Measurements from ENCODE around the gene GCC1.
"Not testable (repeated sequence)": the region's sequence is repeated elsewhere in the genome, so short reads cannot be mapped to it uniquely, and the experiment has no call there.

Gene GCC1

GRCh38 chr7:127540461-127540860, 44.9 kb downstream of the GCC1 start:
- DNase-seq (ENCODE audit: extremely low read depth in 1 of 2, low read depth in 1 of 2): not testable (repeated sequence)

GRCh38 chr7:127539116-127539515, 46.3 kb downstream of the GCC1 start:
- DNase-seq (ENCODE audit: extremely low read depth in 1 of 2, low read depth in 1 of 2): no peak

- DNase-seq (ENCODE audit: extremely low read depth in 1 of 2, low read depth in 1 of 2): no peak
Measured at GRCh38 chr7:127536741-127537140, 48.7 kb downstream of the GCC1 start.

DNA sequence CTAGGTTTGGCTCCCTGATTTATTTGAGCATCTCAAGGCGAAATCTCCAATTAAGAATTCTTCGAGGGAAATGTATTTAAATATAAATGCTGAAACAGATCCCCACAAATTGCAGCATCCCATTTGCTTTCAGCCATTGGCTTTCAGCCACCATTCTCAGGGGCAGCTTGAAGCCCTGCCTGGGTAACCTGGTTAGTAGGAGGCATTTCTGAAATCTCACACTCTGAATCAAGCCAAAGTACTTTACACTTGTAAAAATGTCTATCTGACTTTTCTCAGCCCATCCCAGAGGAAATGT, 49.1 kb downstream of the GCC1 start:
- DNase-seq (ENCODE audit: extremely low read depth in 1 of 2, low read depth in 1 of 2): no peak

GRCh38 chr7:127535546-127536393, 49.6 kb downstream of the GCC1 start:
- no peak for DNase-seq (ENCODE audit: extremely low read depth in 1 of 2, low read depth in 1 of 2)

DNA sequence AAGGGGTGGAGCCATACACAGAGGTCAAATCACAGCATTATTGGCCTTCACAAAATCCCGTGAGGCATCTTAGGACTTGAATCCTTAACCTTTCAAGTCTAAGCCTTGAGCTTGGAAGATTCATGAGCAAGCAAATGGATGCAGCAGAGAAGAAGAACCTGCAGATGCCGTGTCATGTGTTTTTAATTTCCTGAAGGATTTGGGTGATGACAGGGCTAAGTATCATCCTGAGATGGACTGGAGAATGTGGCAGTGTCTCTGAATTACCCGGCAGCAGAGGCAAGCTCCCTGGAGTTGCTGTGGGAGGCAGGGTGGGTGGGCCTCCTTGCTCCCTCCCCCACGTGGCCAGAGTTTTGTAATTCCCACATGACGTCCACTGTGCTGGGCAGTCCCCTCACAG, 50.8 kb downstream of the GCC1 start:
- no peak for DNase-seq (ENCODE audit: extremely low read depth in 1 of 2, low read depth in 1 of 2)

DNA sequence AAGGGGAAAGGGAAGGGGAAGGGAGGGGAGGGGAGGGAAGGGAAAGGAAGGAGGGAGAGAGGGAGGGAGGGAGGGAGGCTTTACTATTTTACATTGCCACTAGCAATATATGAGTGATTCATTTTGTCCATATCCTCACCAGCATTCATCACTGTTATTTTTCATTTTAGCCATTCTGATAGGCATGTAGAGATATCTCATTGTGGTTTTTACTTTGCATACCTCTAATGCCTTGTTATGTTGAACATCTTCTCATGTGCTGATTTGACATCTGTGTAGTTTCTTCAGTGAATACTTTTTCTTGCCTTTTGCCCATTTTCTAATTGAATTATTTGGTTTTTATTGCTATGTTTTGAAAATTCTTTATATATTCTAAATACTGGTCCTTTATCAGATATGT, 52.7 kb downstream of the GCC1 start:
- no peak for DNase-seq (ENCODE audit: extremely low read depth in 1 of 2, low read depth in 1 of 2)

DNA sequence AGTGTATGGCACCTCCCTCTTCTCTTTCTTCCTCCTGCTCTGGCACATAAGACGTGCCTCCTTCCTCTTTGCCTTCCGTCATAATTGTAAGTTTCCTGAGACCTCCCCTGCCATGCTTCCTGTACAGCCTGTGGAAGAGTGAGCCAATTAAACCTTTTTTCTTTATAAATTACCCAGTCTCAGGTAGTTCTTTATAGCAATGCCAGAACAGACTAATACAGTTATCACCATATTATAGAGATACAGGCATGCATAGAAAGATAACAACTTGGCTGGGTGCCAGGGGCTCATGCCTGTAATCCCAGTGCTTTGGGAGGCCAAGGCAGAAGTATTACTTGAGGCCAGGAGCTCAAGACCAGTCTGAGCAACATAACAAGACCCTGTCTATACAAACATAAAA, 53.2 kb downstream of the GCC1 start:
- DNase-seq (ENCODE audit: extremely low read depth in 1 of 2, low read depth in 1 of 2): no peak

Data from stimulated activated CD8-positive, alpha-beta memory T cell treated with anti-CD3 and anti-CD28 coated beads, Interleukin-7, amount 100 ng/mL, for 48 hours (primary cell).